Measurements from ENCODE around the gene HSFX3. TPM values are rescaled to one million over a fixed set of nuclear protein-coding genes. Genes with fewer than 3 reads are reported as not detected.

HSFX3 gene
- total and polyA plus RNA-seq, 2 donors (not counting 1 experiment from before 2014, with no cell fraction given) = not detected

- H3K4me1 ChIP-seq (ENCODE audit: control insufficient read depth in 2 of 2, insufficient read depth in 2 of 2, low read length in 2 of 2) = no peaks in the 10 kb centered on the region
- no peaks in the 10 kb centered on the region for H3K9me3 ChIP-seq (ENCODE audit: control extremely low read depth in 1 of 3, control insufficient read depth in 2 of 3, insufficient read depth in 1 of 3, low read length in 2 of 3)
- H3K4me1 Mint-ChIP-seq = peaks cover 4% of the 10 kb centered on the region
- no peak overlapping the region for H2AFZ ChIP-seq (ENCODE audit: insufficient read depth, low read depth, low read length, poor library complexity, severe bottlenecking)
- ATAC-seq (ENCODE audit: low read depth) = no peak
- no peak for TF ChIP-seq EZH2 (IDR thresholded peaks at IDR 0.05; ENCODE audit: borderline replicate concordance, insufficient read depth, low read depth, low read length, poor library complexity, severe bottlenecking)
- ChIA-PET POLR2A (no interaction called here), CTCF (interaction anchor here (1.9 to 2.4 kb wide), 2 partner anchors 11 to 29 kb away, joined by 20 to 22 read pairs; partner anchors contain the start of gene EOLA1)
- H3K4me2 ChIP-seq (replicated peaks; ENCODE audit: low read depth, low read length, poor library complexity, severe bottlenecking) = no peak overlapping the region
- H4K20me1 ChIP-seq (ENCODE audit: control insufficient read depth, insufficient read depth, low read length, poor library complexity, severe bottlenecking) = no peaks in the 10 kb centered on the region
- no peaks in the 10 kb centered on the region for H3K36me3 ChIP-seq (replicated peaks in 1 of 2; ENCODE audit: control extremely low read depth in 1 of 2, control insufficient read depth in 1 of 2, extremely low read depth in 1 of 2, insufficient read depth in 2 of 2, low read length in 1 of 2)
- H3K4me3 Mint-ChIP-seq = no peak overlapping the region
- H3K27me3 ChIP-seq (replicated peaks in 1 of 4; ENCODE audit: control extremely low read depth in 1 of 4, control insufficient read depth in 3 of 4, insufficient read depth in 4 of 4, low read length in 3 of 4) = peaks cover 0 to 5% (median 0%) of the 10 kb centered on the region in 4 experiments
- H3K27ac ChIP-seq (ENCODE audit: low read length in 2 of 2) = no peak overlapping the region
- H3K9ac ChIP-seq (ENCODE audit: low read length) = no peak overlapping the region
- WGBS (ENCODE audit: insufficient coverage) = no CpG with 5 or more reads among the region's 5 CpGs
- intact Hi-C loops (cut with micrococcal nuclease) = no loop called here
- no peak overlapping the region for H3K4me3 ChIP-seq (ENCODE audit: control extremely low read depth in 1 of 5, extremely low read depth in 1 of 5, insufficient read depth in 1 of 5, low read depth in 2 of 5, low read length in 4 of 5)
- no peak for DNase-seq
- H3K9me3 Mint-ChIP-seq (ENCODE audit: insufficient read depth) = no peaks in the 10 kb centered on the region
- H3K27ac Mint-ChIP-seq = no peak overlapping the region
- H3K79me2 ChIP-seq (ENCODE audit: control insufficient read depth, insufficient read depth, low read length) = peaks cover 5% of the 10 kb centered on the region
- peaks cover 2% of the 10 kb centered on the region for H3K27me3 Mint-ChIP-seq
Measured at GRCh38 chrX:149511081-149511480, 38.6 kb downstream of the HSFX3 start.

DNA sequence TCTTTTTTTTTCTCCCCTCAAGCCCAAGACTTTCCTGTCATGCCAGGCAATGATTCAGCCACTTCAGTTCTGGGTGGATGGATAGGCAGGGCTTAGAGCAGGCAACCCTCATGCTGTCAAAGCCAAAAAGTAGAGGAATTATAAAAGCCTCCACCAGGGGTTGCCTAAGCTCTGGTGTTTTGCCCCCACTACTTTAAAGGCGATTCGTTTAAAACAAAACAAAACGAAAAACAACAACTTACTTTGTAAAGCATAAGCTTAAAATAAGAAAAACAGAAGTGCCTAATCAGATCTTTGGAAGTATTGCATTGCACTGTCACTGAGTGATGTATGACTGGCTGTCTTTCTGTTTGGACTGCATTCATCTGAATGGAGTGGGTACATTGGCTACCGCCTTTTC is 39.3 kb downstream of the HSFX3 start:
- Histone ChIP-seq H3K4me2 (replicated peaks; ENCODE audit: low read depth, low read length, poor library complexity, severe bottlenecking) (no peak overlapping the region), H3K36me3 (replicated peaks in 1 of 2; ENCODE audit: control extremely low read depth in 1 of 2, control insufficient read depth in 1 of 2, extremely low read depth in 1 of 2, insufficient read depth in 2 of 2, low read length in 1 of 2) (no peaks in the 10 kb centered on the region), H2AFZ (ENCODE audit: insufficient read depth, low read depth, low read length, poor library complexity, severe bottlenecking) (no peak overlapping the region), H3K4me1 (ENCODE audit: control insufficient read depth in 2 of 2, insufficient read depth in 2 of 2, low read length in 2 of 2) (peaks cover 5 to 6% of the 10 kb centered on the region in 2 donors), H3K27ac (ENCODE audit: low read length in 2 of 2) (no peak overlapping the region), H3K9ac (ENCODE audit: low read length) (no peak overlapping the region), H3K79me2 (ENCODE audit: control insufficient read depth, insufficient read depth, low read length) (peaks cover 5% of the 10 kb centered on the region), H3K4me3 (ENCODE audit: control extremely low read depth in 1 of 5, extremely low read depth in 1 of 5, insufficient read depth in 1 of 5, low read depth in 2 of 5, low read length in 4 of 5) (no peak overlapping the region), H3K9me3 (ENCODE audit: control extremely low read depth in 1 of 3, control insufficient read depth in 2 of 3, insufficient read depth in 1 of 3, low read length in 2 of 3) (no peaks in the 10 kb centered on the region), H3K27me3 (replicated peaks in 1 of 4; ENCODE audit: control extremely low read depth in 1 of 4, control insufficient read depth in 3 of 4, insufficient read depth in 4 of 4, low read length in 3 of 4) (peaks cover 0 to 5% (median 0%) of the 10 kb centered on the region in 4 experiments), H4K20me1 (ENCODE audit: control insufficient read depth, insufficient read depth, low read length, poor library complexity, severe bottlenecking) (no peaks in the 10 kb centered on the region)
- Mint-ChIP-seq H3K27ac (no peak overlapping the region), H3K4me1 (peaks cover 9% of the 10 kb centered on the region), H3K9me3 (ENCODE audit: insufficient read depth) (no peaks in the 10 kb centered on the region), H3K27me3 (peaks cover 2% of the 10 kb centered on the region), H3K4me3 (no peak overlapping the region)
- WGBS (ENCODE audit: insufficient coverage) = no CpG with 5 or more reads among the region's 4 CpGs
- no peak for DNase-seq
- TF ChIP-seq, protein P1, sequence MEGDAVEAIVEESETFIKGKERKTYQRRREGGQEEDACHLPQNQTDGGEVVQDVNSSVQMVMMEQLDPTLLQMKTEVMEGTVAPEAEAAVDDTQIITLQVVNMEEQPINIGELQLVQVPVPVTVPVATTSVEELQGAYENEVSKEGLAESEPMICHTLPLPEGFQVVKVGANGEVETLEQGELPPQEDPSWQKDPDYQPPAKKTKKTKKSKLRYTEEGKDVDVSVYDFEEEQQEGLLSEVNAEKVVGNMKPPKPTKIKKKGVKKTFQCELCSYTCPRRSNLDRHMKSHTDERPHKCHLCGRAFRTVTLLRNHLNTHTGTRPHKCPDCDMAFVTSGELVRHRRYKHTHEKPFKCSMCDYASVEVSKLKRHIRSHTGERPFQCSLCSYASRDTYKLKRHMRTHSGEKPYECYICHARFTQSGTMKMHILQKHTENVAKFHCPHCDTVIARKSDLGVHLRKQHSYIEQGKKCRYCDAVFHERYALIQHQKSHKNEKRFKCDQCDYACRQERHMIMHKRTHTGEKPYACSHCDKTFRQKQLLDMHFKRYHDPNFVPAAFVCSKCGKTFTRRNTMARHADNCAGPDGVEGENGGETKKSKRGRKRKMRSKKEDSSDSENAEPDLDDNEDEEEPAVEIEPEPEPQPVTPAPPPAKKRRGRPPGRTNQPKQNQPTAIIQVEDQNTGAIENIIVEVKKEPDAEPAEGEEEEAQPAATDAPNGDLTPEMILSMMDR (IDR thresholded peaks at IDR 0.05) = no peak
- TF ChIP-seq EZH2 (IDR thresholded peaks at IDR 0.05; ENCODE audit: borderline replicate concordance, insufficient read depth, low read depth, low read length, poor library complexity, severe bottlenecking) = no peak
- intact Hi-C loops (cut with micrococcal nuclease) = no loop called here
- ChIA-PET POLR2A (no interaction called here), CTCF (interaction anchor here (2.4 kb wide), 1 partner anchor 30 kb away, joined by 20 read pairs; the partner anchor contains the start of gene EOLA1)
- ATAC-seq (ENCODE audit: low read depth) = no peak
